NT2/D1 (cell line): ENCODE results near the gene PLCB4.

Experiments
- SUZ12 ChIP-seq: IDR thresholded peaks from 2 replicates; pipeline ENCODE4 v1.6.1; 2011; ENCODE audit not compliant: insufficient read length, insufficient read depth; ENCODE audit errors: extremely low read depth
- ZNF274 ChIP-seq: IDR thresholded peaks from 2 replicates; pipeline ENCODE4 v1.6.1; 2011; ENCODE audit warnings: mild to moderate bottlenecking, low read depth, low read length

DNA sequence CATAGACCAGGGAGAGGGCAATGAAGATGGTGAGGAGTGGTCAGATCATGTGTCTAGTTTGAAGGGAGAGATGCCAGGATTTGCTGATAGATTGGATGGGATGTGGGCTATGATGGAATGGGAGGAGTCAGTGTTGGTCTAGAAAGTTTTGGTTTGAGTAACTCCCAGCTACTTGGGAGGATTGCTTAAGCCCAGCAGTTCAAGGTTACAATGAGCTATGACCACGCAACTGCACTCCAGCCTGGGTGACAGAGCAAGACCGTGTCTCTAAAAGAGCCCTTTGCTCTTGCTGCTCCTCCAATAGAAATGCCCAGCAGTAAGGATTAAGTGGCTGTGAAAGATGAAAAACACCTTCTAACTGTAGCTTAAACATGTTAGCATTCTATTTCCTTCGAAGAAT lies 427.3 kb downstream of the PLCB4 start:
- TF ChIP-seq ZNF274 (no peak), SUZ12 (no peak)
